ENCODE data around the gene LMNA. TPM values are rescaled to one million over a fixed set of nuclear protein-coding genes. Genes with fewer than 3 reads are reported as not detected.
A peak's percentile ranks its signal among the peaks of the same experiment; 100 is the strongest.

Gene LMNA
- polyA plus RNA-seq, 1 of the 3 experiments (the other 2 are of a cell fraction): 983 TPM

- H3K36me3 ChIP-seq (replicated peaks in 1 of 2; ENCODE audit: control insufficient read depth in 1 of 2, insufficient read depth in 2 of 2, low read length in 1 of 2): peaks cover 0 to 30% of the 10 kb centered on the region in 2 experiments
- H3K4me1 ChIP-seq (ENCODE audit: control insufficient read depth in 1 of 2, insufficient read depth in 2 of 2, low read depth in 1 of 2, low read length in 1 of 2): peaks cover 14 to 40% of the 10 kb centered on the region in 2 experiments; a peak in 3 of 4 replicates
- peak overlapping the region; percentile 57 to 87; a peak in 3 of 4 replicates for H3K27ac ChIP-seq (ENCODE audit: low read depth in 2 of 2, low read length in 1 of 2)
- H3K79me2 ChIP-seq (ENCODE audit: insufficient read depth): peaks cover 93% of the 10 kb centered on the region
- no peaks in the 10 kb centered on the region for H3K9me2 ChIP-seq
- WGBS (ENCODE audit: low lambda C conversion rate): 16% methylated on average over 8 of the region's 8 CpGs
- peak overlapping the region; percentile 86 for H3K4me2 ChIP-seq
- H3F3A ChIP-seq (replicated peaks; ENCODE audit: insufficient read depth): no peaks in the 10 kb centered on the region
- ChIA-PET POLR2A (interaction anchor here (2.4 kb wide), 1 partner anchor 10 kb away, joined by 7 read pairs; no protein-coding TSS in a partner anchor), CTCF (interaction anchor here (0.6 to 3.1 kb wide), 4 partner anchors 10 to 145 kb away, joined by 3 to 15 read pairs (median 4); no protein-coding TSS in a partner anchor)
- no peak for DNase-seq
- no peaks in the 10 kb centered on the region for H3K9me3 ChIP-seq
- peak overlapping the region; percentile 79 to 88 for H3K4me3 ChIP-seq (ENCODE audit: low read depth in 2 of 2, low read length in 1 of 2)
- no peak for TF ChIP-seq RCOR1 (IDR thresholded peaks at IDR 0.05; ENCODE audit: low read length)
- TF ChIP-seq REST (IDR thresholded peaks at IDR 0.05; ENCODE audit: low read depth, low read length): no peak
- no peak for TF ChIP-seq RFX5 (IDR thresholded peaks at IDR 0.05; ENCODE audit: low read length)
- TF ChIP-seq TCF12 (IDR thresholded peaks at IDR 0.05): no peak
- TF ChIP-seq JUND (IDR thresholded peaks at IDR 0.05): no peak
- TF ChIP-seq, protein P1, sequence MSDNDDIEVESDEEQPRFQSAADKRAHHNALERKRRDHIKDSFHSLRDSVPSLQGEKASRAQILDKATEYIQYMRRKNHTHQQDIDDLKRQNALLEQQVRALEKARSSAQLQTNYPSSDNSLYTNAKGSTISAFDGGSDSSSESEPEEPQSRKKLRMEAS (IDR thresholded peaks at IDR 0.05; ENCODE audit: low read depth): no peak
- TF ChIP-seq ELF1 (IDR thresholded peaks at IDR 0.05): no peak
- no peak for TF ChIP-seq TEAD4 (IDR thresholded peaks at IDR 0.05; ENCODE audit: borderline replicate concordance, insufficient read depth)
- TF ChIP-seq GABPA (IDR thresholded peaks at IDR 0.05; ENCODE audit: low read depth): no peak
- TF ChIP-seq RAD21 (IDR thresholded peaks at IDR 0.05; ENCODE audit: low read length): no peak
- TF ChIP-seq GATA2 (CRISPR knock-in tag; IDR thresholded peaks at IDR 0.05): no peak
- TF ChIP-seq, protein P2, sequence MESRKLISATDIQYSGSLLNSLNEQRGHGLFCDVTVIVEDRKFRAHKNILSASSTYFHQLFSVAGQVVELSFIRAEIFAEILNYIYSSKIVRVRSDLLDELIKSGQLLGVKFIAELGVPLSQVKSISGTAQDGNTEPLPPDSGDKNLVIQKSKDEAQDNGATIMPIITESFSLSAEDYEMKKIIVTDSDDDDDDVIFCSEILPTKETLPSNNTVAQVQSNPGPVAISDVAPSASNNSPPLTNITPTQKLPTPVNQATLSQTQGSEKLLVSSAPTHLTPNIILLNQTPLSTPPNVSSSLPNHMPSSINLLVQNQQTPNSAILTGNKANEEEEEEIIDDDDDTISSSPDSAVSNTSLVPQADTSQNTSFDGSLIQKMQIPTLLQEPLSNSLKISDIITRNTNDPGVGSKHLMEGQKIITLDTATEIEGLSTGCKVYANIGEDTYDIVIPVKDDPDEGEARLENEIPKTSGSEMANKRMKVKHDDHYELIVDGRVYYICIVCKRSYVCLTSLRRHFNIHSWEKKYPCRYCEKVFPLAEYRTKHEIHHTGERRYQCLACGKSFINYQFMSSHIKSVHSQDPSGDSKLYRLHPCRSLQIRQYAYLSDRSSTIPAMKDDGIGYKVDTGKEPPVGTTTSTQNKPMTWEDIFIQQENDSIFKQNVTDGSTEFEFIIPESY (IDR thresholded peaks at IDR 0.05; ENCODE audit: borderline replicate concordance, low read depth): no peak
- no peak for TF ChIP-seq FOXM1 (IDR thresholded peaks at IDR 0.05; ENCODE audit: low read depth)
- no peak for TF ChIP-seq NRF1 (IDR thresholded peaks at IDR 0.05; ENCODE audit: low read depth, low read length)
- no peak for TF ChIP-seq NFIC (IDR thresholded peaks at IDR 0.05; ENCODE audit: borderline replicate concordance)
- no peak for TF ChIP-seq TAF1 (IDR thresholded peaks at IDR 0.05; ENCODE audit: borderline replicate concordance, low read depth, low read length)
- H2AFZ ChIP-seq (ENCODE audit: low read depth): no peak overlapping the region
- H3K27me3 ChIP-seq (ENCODE audit: insufficient read depth): no peaks in the 10 kb centered on the region
- H3K9ac ChIP-seq: peak overlapping the region; percentile 90
- H4K20me1 ChIP-seq (ENCODE audit: insufficient read depth): peaks cover 46% of the 10 kb centered on the region
Observed at GRCh38 chr1:156080241-156080862, 34.2 kb upstream of the LMNA start.

Measured in SK-N-SH (cell line).